ENCODE data around the gene ABTB1.

ABTB1 gene

DNA sequence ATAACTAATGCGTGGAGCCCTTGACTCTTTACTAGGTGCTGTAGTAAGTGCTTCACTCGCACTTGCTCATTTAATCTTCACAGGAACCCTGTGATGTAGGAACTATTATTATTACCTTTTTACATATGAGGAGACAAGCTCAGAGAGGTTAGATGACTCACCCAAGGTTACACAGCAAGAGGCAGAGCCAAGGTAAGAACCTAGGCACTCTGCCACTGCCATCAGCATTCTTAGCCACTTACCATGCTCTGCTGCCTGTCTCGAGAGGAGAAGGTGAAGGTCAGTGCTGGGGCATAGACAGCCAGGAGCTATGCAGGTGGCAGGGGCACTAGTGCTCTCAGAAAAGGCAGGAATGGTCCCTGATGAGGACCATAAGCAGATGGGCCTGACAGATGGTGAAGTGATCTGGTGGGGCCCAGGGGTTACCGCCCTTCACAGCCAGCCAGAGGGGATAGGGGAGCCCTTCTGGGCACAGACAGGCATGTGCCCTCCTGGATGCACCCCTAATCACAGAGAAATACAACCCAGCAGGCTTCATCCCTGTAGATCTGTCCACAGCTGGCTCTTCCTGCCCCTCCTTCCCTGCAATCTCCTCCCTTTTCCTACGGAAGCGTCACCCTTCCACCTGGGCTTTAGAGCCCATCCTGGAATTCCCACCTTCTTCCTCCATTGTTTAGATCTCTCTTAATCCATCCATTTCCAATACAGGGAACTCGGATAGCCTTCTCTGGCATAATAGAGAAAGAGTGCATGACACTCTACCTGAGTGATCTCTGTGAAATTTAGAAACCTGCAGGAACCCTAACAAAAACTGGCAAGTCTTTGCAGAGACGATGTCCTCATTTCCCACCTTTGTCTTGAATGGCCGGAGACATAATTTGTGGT, 26.9 kb downstream of the ABTB1 start:
- TF ChIP-seq, protein P1, sequence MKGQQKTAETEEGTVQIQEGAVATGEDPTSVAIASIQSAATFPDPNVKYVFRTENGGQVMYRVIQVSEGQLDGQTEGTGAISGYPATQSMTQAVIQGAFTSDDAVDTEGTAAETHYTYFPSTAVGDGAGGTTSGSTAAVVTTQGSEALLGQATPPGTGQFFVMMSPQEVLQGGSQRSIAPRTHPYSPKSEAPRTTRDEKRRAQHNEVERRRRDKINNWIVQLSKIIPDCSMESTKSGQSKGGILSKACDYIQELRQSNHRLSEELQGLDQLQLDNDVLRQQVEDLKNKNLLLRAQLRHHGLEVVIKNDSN (IDR thresholded peaks at IDR 0.05): no peak
- TF ChIP-seq EGR1 (IDR thresholded peaks at IDR 0.05): no peak
- no peak for TF ChIP-seq EP300 (IDR thresholded peaks at IDR 0.05; ENCODE audit: borderline replicate concordance)
- TF ChIP-seq RAD21 (IDR thresholded peaks at IDR 0.05; ENCODE audit: low read depth): no peak
- no peak for TF ChIP-seq NFIC (IDR thresholded peaks at IDR 0.05)
- TF ChIP-seq YY1 (IDR thresholded peaks at IDR 0.05; ENCODE audit: low read depth): no peak
- TF ChIP-seq FOXM1 (IDR thresholded peaks at IDR 0.05; ENCODE audit: borderline replicate concordance, low read depth): no peak
- no peak for TF ChIP-seq TAF1 (IDR thresholded peaks at IDR 0.05; ENCODE audit: low read depth)
- TF ChIP-seq TCF12 (IDR thresholded peaks at IDR 0.05; ENCODE audit: low read depth): no peak
- TF ChIP-seq REST (IDR thresholded peaks at IDR 0.05; ENCODE audit: low read depth): no peak
- TF ChIP-seq ZBTB7A (IDR thresholded peaks at IDR 0.05; ENCODE audit: low read depth): no peak
- TF ChIP-seq MAX (IDR thresholded peaks at IDR 0.05): no peak
- no peak for TF ChIP-seq TEAD4 (IDR thresholded peaks at IDR 0.05)
- no peak for TF ChIP-seq CEBPB (IDR thresholded peaks at IDR 0.05)
- TF ChIP-seq CREB1 (IDR thresholded peaks at IDR 0.05; ENCODE audit: low read depth): no peak

DNA sequence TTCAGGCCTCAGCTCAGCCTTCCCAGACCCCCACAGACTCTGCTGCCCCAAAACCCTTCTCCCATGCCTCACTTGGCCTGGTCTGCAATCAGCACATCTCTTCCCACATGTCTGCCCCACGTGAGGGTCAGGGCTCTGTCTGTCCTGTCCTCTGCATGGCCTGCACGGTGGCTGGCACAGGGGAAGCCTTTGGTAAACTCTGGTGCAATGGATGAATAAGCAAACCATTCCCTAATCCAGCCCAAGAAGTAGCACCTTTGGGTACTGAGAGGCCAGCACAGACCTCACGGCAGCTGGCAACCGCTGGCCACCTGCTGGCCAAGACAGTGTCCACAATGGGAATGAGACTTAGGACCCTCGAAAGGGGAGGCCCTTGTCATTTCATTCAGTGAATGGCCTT, 27.7 kb downstream of the ABTB1 start:
- TF ChIP-seq, protein P1 (IDR thresholded peaks at IDR 0.05): no peak
- TF ChIP-seq EP300 (IDR thresholded peaks at IDR 0.05; ENCODE audit: borderline replicate concordance) (no peak), CEBPB (IDR thresholded peaks at IDR 0.05) (no peak), ZBTB7A (IDR thresholded peaks at IDR 0.05; ENCODE audit: low read depth) (no peak), RAD21 (IDR thresholded peaks at IDR 0.05; ENCODE audit: low read depth) (no peak), MAX (IDR thresholded peaks at IDR 0.05) (no peak), TAF1 (IDR thresholded peaks at IDR 0.05; ENCODE audit: low read depth) (no peak), YY1 (IDR thresholded peaks at IDR 0.05; ENCODE audit: low read depth) (no peak)

DNA sequence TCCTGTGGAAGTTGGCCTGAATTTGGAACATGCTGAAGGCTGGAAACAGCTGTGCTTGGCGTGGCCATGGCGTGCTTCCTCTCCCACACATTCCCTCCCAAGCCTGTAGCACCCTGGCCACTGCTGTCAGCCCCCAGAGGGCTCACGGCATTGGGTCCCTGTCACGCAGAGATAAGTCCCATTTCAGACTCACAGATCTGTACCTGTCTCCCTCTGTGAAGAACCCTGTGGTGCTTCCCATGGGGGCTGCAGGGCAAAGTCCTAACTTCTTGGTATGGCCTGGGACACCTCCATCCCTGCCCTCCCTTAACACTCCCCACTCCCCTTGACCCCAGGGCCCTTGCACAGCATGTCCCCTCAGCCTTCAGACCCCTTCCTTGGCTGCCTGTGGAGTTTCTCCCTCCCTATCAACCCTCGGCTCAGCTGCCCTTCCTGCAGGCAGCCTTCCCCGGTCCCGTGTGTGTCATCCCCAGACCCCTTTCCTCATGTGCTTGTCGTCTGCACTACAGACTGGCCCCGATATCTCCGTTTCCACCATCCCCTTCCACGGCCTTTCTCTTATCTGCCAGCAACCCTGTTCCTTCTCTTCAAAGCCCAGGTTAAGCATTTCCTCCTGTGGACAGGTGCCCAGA, 28.6 kb downstream of the ABTB1 start:
- TF ChIP-seq EGR1 (IDR thresholded peaks at IDR 0.05) (no peak), TAF1 (IDR thresholded peaks at IDR 0.05; ENCODE audit: low read depth) (no peak), MAX (IDR thresholded peaks at IDR 0.05) (no peak), NFIC (IDR thresholded peaks at IDR 0.05) (no peak), ZBTB7A (IDR thresholded peaks at IDR 0.05; ENCODE audit: low read depth) (no peak), CEBPB (IDR thresholded peaks at IDR 0.05) (no peak), REST (IDR thresholded peaks at IDR 0.05; ENCODE audit: low read depth) (no peak), EP300 (IDR thresholded peaks at IDR 0.05; ENCODE audit: borderline replicate concordance) (no peak), RAD21 (IDR thresholded peaks at IDR 0.05; ENCODE audit: low read depth) (no peak), TCF12 (IDR thresholded peaks at IDR 0.05; ENCODE audit: low read depth) (no peak)

DNA sequence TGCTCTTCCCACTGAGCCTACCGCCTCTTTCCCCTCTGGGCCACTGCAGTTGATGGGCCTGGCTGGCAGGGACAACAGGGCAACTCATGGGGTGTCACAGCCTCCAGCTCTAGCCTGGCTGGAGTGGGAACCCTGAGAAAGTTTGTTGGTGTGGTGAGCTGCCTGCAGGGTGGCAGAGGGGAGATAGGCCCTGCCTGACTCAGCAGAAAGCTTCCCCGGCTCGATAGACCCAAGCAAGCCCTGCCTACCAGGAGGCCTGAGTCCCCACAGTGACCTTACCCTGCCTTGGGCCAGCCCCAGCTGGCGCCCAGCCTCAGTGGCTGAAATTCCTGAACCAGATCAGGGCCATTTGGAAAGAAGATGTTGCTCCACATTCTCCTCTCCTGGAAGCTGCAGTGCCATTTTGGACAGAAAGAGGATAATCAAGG, 29.4 kb downstream of the ABTB1 start:
- no peak for TF ChIP-seq YY1 (IDR thresholded peaks at IDR 0.05; ENCODE audit: low read depth)
- TF ChIP-seq TCF12 (IDR thresholded peaks at IDR 0.05; ENCODE audit: low read depth): no peak
- TF ChIP-seq CEBPB (IDR thresholded peaks at IDR 0.05): no peak
- TF ChIP-seq TAF1 (IDR thresholded peaks at IDR 0.05; ENCODE audit: low read depth): no peak
- TF ChIP-seq, protein P1 (IDR thresholded peaks at IDR 0.05): no peak
- no peak for TF ChIP-seq ZBTB7A (IDR thresholded peaks at IDR 0.05; ENCODE audit: low read depth)
- TF ChIP-seq REST (IDR thresholded peaks at IDR 0.05; ENCODE audit: low read depth): no peak
- no peak for TF ChIP-seq CREB1 (IDR thresholded peaks at IDR 0.05; ENCODE audit: low read depth)
